K562 (cell line): ENCODE data around the gene SLC7A11. TPM values are rescaled to one million over a fixed set of nuclear protein-coding genes. Genes with fewer than 3 reads are reported as not detected.

ENCODE experiments used
- CBFA2T2 ChIP-seq: fragments of 450-650 bp; conservative IDR thresholded peaks from 2 replicates; pipeline ENCODE4 v1.6.1; 2017; ENCODE audit warnings: mild to moderate bottlenecking
- FUS ChIP-seq: fragments of 200-400 bp; formaldehyde crosslinking; optimal IDR thresholded peaks from 2 replicates; pipeline ENCODE3; 2017; ENCODE audit warnings: low read depth, low read length
- HNRNPLL ChIP-seq: fragments of 200-400 bp; formaldehyde crosslinking; IDR thresholded peaks from 2 replicates; pipeline ENCODE4 v1.6.1; 2017; ENCODE audit warnings: low read length, low read depth, mild to moderate bottlenecking; ENCODE audit not compliant: poor library complexity, severe bottlenecking
- MAX ChIP-seq: sonication (generic); formaldehyde crosslinking; IDR thresholded peaks from 2 replicates; pipeline ENCODE4 v1.9.0; 2022; ENCODE audit warnings: mild to moderate bottlenecking, missing genetic modification reagents
- NR2C2 ChIP-seq, 2 experiments: fragments of 200-800 bp in 1 of 2; sonication (Bioruptor generic) in 1 of 2; sonication (generic) in 1 of 2; formaldehyde crosslinking in 1 of 2; IDR thresholded peaks; 2 replicates each; pipeline versions ENCODE4 v1.6.1 to v1.8.0; 2016 to 2022; ENCODE audit warnings: mild to moderate bottlenecking in 1 of 2, missing compliant biosample characterization in 1 of 2, missing genetic modification characterization in 1 of 2, missing genetic modification reagents in 1 of 2
- RB1 ChIP-seq: fragments of 450-650 bp; IDR thresholded peaks from 2 replicates; pipeline ENCODE4 v1.6.1; 2017; ENCODE audit warnings: low read depth, mild to moderate bottlenecking
- ZNF318 ChIP-seq, 2 experiments: fragments of 450-650 bp; IDR thresholded peaks; 2 replicates each; pipeline ENCODE4 v1.6.1; 2016; ENCODE audit warnings: mild to moderate bottlenecking in 2 of 2, borderline replicate concordance in 1 of 2, low read depth in 1 of 2, moderate library complexity in 1 of 2
- ZNF41 ChIP-seq: fragments of 250-450 bp; sonication (Bioruptor Pico); conservative IDR thresholded peaks from 2 replicates; pipeline ENCODE4 v1.4.0; 2020; ENCODE audit warnings: mild to moderate bottlenecking
- ZNF77 ChIP-seq: fragments of 250-450 bp; sonication (Bioruptor Pico); IDR thresholded peaks from 2 replicates; pipeline ENCODE4 v1.5.0; 2020
- polyA plus RNA-seq, 8 experiments: library from polyadenylated mRNA; depleted of rRNA in 4 of 8; stranded (reverse) in 5 of 8; unstranded in 3 of 8; fragments of >200 nt; fragmentation: Nextera tagmentation in 2 of 8; fragmentation: Illumina TruSeq in 1 of 8; extraction: Ambion mirVana in 2 of 8; extraction: Trizol in 1 of 8; gene quantifications; 2 replicates each; pipeline versions ENCODE4 v1.2.1 to v1.2.3, GENCODE V29; 2011 to 2014; ENCODE audit warnings: inconsistent platforms in 1 of 8, missing spikeins in 1 of 8
- total RNA-seq, 7 experiments: library from RNA; depleted of rRNA in 6 of 7; stranded (reverse); fragments of >200 nt in 6 of 7; fragmentation: Illumina TruSeq in 2 of 7; extraction: Trizol in 2 of 7; gene quantifications; 2 replicates each; pipeline versions ENCODE4 v1.2.1 to v1.2.3, GENCODE V29; 2011 to 2021; ENCODE audit warnings: low replicate concordance in 1 of 7

Gene SLC7A11
- total and polyA plus RNA-seq, 9 of the 15 experiments (the other 6 are each of a cell fraction or from before 2014, with no cell fraction given), result 4.5 to 26.1 (median 13.5) TPM

- TF ChIP-seq ZNF318 (IDR thresholded peaks at IDR 0.05; ENCODE audit: borderline replicate concordance in 1 of 2, low read depth in 1 of 2), result no peak
- TF ChIP-seq NR2C2 (CRISPR knock-in tag; IDR thresholded peaks at IDR 0.05), result no peak
- TF ChIP-seq NR2C2 (tag; IDR thresholded peaks at IDR 0.05), result no peak
- TF ChIP-seq RB1, result no peak
- TF ChIP-seq CBFA2T2, result no peak
- no peak for TF ChIP-seq ZNF77 (CRISPR knock-in tag)
- no peak for TF ChIP-seq ZNF41 (CRISPR knock-in tag)
- TF ChIP-seq HNRNPLL, result no peak
- TF ChIP-seq FUS, result no peak
- no peak for TF ChIP-seq MAX (CRISPR knock-in tag)
Observed at GRCh38 chr4:138162259-138162658, 79.9 kb downstream of the SLC7A11 start (continued).
